HG02885 (cell line): ENCODE results near the gene HSF2.
"Not testable (repeated sequence)": the region's sequence is repeated elsewhere in the genome, so short reads cannot be mapped to it uniquely, and the experiment has no call there.

Experiments
- ATAC-seq: cut with Tn5 transposase; IDR thresholded peaks from one replicate; pipeline ENCODE4 v1.9.1; 2021; ENCODE audit warnings: mild to moderate bottlenecking; ENCODE audit not compliant: unreplicated experiment, poor library complexity

HSF2 gene

DNA sequence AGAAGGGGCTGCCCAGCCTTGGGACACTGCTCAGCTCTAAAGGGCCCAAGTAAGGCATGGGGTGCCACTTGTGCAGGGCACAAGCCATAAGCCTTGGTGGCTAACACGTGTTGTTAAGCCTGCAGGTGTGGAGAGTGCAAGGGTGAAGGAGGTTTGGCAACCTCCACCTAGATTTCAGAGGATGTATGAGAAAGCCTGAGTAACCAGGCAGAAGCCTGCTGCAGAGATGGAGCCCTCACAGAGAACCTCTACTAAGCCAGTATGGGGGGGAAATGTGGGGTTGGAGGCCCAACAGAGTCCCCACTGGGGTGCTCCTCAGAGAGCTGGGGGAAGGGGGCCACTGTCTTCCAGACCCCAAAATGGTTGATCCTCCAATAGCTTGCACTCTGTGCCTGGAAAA, 39.5 kb downstream of the HSF2 start:
- ATAC-seq, result no peak

DNA sequence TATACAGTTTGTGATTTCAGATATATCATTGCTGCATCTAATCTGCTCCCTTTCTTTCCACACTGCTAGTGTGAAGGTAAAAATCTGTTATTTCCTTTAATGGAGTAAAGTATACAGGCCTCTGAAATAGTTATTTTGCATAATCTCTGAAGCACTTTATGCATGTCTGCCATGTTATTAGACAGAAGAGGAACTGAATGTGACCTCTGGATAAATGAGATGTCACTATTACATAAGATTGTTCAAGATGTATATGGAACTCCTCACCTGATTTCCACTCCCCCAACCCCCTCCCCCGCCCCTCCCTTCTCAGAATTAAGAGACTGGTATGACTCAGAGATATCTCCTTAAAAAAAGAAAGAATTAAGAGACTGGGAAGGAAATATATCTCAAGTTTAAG, 45.8 kb downstream of the HSF2 start:
- no peak for ATAC-seq

DNA sequence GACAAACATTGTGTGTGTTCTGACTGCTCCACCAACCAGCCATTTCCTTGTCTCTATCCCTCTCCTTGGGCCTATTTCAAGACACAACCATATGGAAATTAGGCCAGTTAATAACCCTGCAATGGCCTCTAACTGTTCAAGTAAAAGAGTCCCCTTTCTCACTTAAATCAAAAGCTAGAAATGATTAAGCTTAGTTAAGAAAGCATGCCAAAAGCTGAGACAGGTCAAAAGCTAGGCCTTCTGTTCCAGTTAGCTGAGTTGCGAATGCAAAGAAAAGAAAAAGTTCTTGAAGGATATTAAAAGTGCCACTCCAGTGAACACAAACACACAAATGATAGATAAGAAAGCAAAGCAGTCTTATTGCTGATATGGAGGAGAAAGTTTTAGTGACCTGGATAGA, 49.6 kb downstream of the HSF2 start:
- ATAC-seq, result no peak

- no peak for ATAC-seq
Measured at GRCh38 chr6:122452509-122452908, 53.1 kb downstream of the HSF2 start.

- no peak for ATAC-seq
Measured at GRCh38 chr6:122454673-122455072, 55.2 kb downstream of the HSF2 start.

- not testable (repeated sequence) for ATAC-seq
Measured at GRCh38 chr6:122455116-122455515, 55.7 kb downstream of the HSF2 start.

- no peak for ATAC-seq
Measured at GRCh38 chr6:122458087-122458486, 58.6 kb downstream of the HSF2 start.

- no peak for ATAC-seq
Measured at GRCh38 chr6:122459240-122459639, 59.8 kb downstream of the HSF2 start.

DNA sequence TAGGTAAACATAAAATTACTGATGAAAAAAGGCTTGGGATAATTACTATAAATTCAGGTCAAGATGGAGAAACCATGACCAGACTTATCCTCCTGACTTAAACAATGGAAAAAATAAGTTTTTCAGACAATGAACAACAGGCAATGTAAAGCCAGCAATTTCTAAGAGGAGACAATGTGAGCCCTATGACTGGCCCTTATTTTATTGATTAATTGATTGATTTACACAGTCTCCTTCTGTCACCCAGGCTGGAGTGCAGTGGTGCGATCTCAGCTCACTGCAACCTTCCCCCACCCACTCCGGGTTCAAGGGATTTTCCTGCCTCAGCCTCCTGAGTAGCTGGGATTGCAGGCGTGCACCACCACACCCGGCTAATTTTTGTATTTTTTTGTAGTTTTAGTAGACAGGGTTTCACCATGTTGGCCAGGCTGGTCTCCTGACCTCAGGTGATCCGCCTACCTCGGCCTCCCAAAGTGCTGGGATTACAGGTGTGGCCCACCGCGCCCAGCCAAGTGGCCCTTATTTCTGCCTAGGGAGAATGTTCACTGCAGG, 60.5 kb downstream of the HSF2 start:
- not testable (repeated sequence) for ATAC-seq

GRCh38 chr6:122461885-122462284, 62.4 kb downstream of the HSF2 start:
- no peak for ATAC-seq

DNA sequence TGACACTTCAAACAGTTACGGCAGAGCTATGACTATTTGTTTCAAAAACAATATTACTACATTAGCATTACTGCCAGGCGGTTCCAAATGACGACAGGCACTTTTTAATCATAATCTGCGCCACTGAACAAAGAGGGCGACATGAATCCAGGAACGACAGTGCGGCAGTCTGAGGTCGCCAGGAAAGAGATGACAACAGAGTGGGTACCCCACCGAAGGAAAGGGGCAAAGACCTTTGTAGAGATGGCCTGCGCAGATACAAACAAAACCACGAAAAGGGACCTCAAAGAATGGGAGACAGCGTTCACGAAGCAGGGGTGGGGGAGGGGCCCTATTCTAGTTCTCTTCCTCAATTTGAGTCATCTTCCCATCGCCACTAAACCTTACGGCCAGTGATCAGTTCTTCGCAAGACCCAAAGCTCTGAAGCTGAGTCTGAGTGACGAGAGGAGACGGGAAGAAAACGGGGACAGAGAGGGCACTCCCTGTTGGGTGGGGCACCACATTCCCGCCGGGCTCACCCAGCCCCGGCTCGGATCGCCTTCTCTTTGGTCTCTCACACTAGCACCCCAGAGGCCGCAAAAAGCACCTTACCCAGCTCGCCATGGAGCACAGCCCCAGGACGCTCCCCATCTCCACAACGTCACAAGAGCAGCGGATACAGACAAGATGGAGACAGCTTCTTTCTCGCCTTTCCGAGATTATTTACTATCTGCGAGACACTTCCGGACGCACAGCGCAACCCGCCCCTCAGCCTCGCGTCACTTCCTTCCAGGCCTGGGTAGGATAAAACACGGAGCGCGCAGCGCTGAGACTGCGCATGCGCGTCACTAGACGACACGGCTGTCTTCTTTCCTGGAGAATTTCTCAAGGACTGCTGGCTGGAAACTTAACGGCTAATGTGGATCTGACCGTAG, 71.9 kb downstream of the HSF2 start, which contains the start of gene SERINC1:
Gene SERINC1, minus strand, starts transcription at position 701 of the 915 bp plus-strand sequence. Its CDS starts 70 bp downstream, at position 631.
- ATAC-seq, result peak; percentile 99

- peak; percentile 60 for ATAC-seq
Measured at GRCh38 chr6:122472022-122472340, 72.5 kb downstream of the HSF2 start.

DNA sequence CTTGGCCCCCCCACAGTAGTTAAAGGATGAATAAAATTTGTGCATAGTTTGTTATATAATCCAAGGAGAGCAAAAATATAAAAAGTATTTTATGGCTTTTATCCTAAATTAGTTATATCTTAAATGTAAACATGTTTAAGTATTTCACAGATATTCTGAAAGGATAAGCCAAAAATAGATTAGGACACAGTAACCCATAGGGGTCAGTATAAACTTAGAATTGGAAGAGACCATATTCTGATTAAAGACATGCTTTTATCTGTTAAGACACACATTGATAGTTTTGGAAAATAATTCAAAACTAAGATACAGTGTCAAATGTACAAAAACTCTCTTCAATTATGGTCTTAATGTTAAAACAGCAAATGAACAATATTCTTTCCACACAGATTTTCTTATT, 76.7 kb downstream of the HSF2 start:
- ATAC-seq, result no peak

DNA sequence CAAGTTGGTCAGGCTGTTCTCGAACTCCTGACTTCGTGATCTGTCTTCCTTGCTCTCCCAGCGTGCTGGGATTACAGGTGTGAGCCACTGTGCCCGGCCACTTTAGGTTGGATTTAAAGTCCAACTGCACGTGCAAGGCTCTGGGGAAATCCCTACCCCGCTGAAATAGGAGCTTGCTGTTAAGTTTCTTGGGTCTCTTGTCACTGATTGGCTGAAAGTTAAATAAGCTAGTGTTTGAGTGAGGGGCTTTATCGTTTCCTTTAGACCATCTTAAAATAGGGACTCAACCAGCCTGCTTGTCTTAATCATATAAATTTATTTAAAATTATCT, 83.3 kb downstream of the HSF2 start:
- no peak for ATAC-seq
